Panc1 (cell line): ENCODE measurements around the gene RGS12.

Experiments used
- CTCF ChIP-seq: fragments of 450-650 bp; IDR thresholded peaks from 2 replicates; pipeline ENCODE4 v1.5.1; 2017; ENCODE audit warnings: mild to moderate bottlenecking
- REST ChIP-seq, 2 experiments: IDR thresholded peaks; 2 replicates each; pipeline ENCODE4 v1.6.1; 2011 to 2012; ENCODE audit warnings: low read depth in 2 of 2, control low read depth in 1 of 2, low read length in 1 of 2, mild to moderate bottlenecking in 1 of 2, moderate library complexity in 1 of 2; ENCODE audit not compliant: insufficient read depth in 1 of 2

- TF ChIP-seq CTCF, result no peak
- TF ChIP-seq REST (IDR thresholded peaks at IDR 0.05; ENCODE audit: insufficient read depth in 1 of 2, low read depth in 2 of 2, low read length in 1 of 2), result no peak
Measured at GRCh38 chr4:3338976-3339531, 46.2 kb downstream of the RGS12 start.
